IPS-18a (cell line): ENCODE measurements around the gene PCDHGA1.
A peak's percentile ranks its signal among the peaks of the same experiment; 100 is the strongest.

Experiments used
- H3K27ac ChIP-seq: one replicate; pipeline ENCODE4 v1.5.1; 2013; ENCODE audit warnings: low read length
- H3K27me3 ChIP-seq: one replicate; pipeline ENCODE4 v1.6.1; 2013; ENCODE audit warnings: mild to moderate bottlenecking, low read length; ENCODE audit not compliant: control insufficient read depth, insufficient read depth
- H3K36me3 ChIP-seq: one replicate; pipeline ENCODE4 v1.6.1; 2013; ENCODE audit warnings: low read depth, low read length; ENCODE audit not compliant: control insufficient read depth
- H3K4me1 ChIP-seq: one replicate; pipeline ENCODE4 v1.6.1; 2013; ENCODE audit warnings: low read depth, low read length; ENCODE audit not compliant: control insufficient read depth
- H3K4me3 ChIP-seq: one replicate; pipeline ENCODE4 v1.5.1; 2013; ENCODE audit warnings: low read length
- H3K9ac ChIP-seq: one replicate; pipeline ENCODE4 v1.6.1; 2013; ENCODE audit warnings: mild to moderate bottlenecking, low read length, moderate library complexity
- H3K9me3 ChIP-seq: one replicate; pipeline ENCODE4 v1.6.1; 2013; ENCODE audit warnings: low read depth, low read length; ENCODE audit not compliant: control insufficient read depth

The PCDHGA1 gene

GRCh38 chr5:141528291-141528984 is 198.1 kb downstream of the PCDHGA1 start:
- H3K4me3 ChIP-seq: no peak overlapping the region
- H3K27me3 ChIP-seq: no peaks in the 10 kb centered on the region
- peaks cover 16% of the 10 kb centered on the region for H3K4me1 ChIP-seq
- no peaks in the 10 kb centered on the region for H3K9me3 ChIP-seq
- peaks cover 55% of the 10 kb centered on the region for H3K36me3 ChIP-seq
- H3K9ac ChIP-seq: no peak overlapping the region
- no peak overlapping the region for H3K27ac ChIP-seq

GRCh38 chr5:141529002-141529401 is 198.7 kb downstream of the PCDHGA1 start:
- Histone ChIP-seq H3K4me3 (no peak overlapping the region), H3K4me1 (peaks cover 15% of the 10 kb centered on the region), H3K27me3 (no peaks in the 10 kb centered on the region), H3K9me3 (no peaks in the 10 kb centered on the region), H3K9ac (no peak overlapping the region), H3K27ac (no peak overlapping the region), H3K36me3 (peaks cover 56% of the 10 kb centered on the region)

- Histone ChIP-seq H3K9ac (no peak overlapping the region), H3K36me3 (peaks cover 59% of the 10 kb centered on the region), H3K27ac (no peak overlapping the region), H3K9me3 (no peaks in the 10 kb centered on the region), H3K27me3 (no peaks in the 10 kb centered on the region), H3K4me3 (no peak overlapping the region), H3K4me1 (peaks cover 10% of the 10 kb centered on the region)
Observed at GRCh38 chr5:141529873-141530272, 199.6 kb downstream of the PCDHGA1 start.

GRCh38 chr5:141532726-141533125 is 202.4 kb downstream of the PCDHGA1 start:
- Histone ChIP-seq H3K4me1 (no peaks in the 10 kb centered on the region), H3K36me3 (peaks cover 40% of the 10 kb centered on the region)

GRCh38 chr5:141533897-141534296 is 203.6 kb downstream of the PCDHGA1 start:
- no peaks in the 10 kb centered on the region for H3K27me3 ChIP-seq
- no peaks in the 10 kb centered on the region for H3K4me1 ChIP-seq
- H3K27ac ChIP-seq: no peak overlapping the region
- no peak overlapping the region for H3K9ac ChIP-seq
- no peaks in the 10 kb centered on the region for H3K9me3 ChIP-seq
- H3K36me3 ChIP-seq: peaks cover 28% of the 10 kb centered on the region
- no peak overlapping the region for H3K4me3 ChIP-seq

More at GRCh38 chr5:141532726-141533125, 202.4 kb downstream of the PCDHGA1 start:
- Histone ChIP-seq H3K9me3 (no peaks in the 10 kb centered on the region), H3K9ac (no peak overlapping the region), H3K4me3 (no peak overlapping the region), H3K27me3 (no peaks in the 10 kb centered on the region), H3K27ac (no peak overlapping the region)

GRCh38 chr5:141534492-141535213 is 204.3 kb downstream of the PCDHGA1 start:
- no peak overlapping the region for H3K9ac ChIP-seq
- no peak overlapping the region for H3K4me3 ChIP-seq
- no peak overlapping the region for H3K27ac ChIP-seq
- no peaks in the 10 kb centered on the region for H3K4me1 ChIP-seq
- no peaks in the 10 kb centered on the region for H3K9me3 ChIP-seq
- H3K27me3 ChIP-seq: no peaks in the 10 kb centered on the region
- peaks cover 23% of the 10 kb centered on the region for H3K36me3 ChIP-seq

- H3K36me3 ChIP-seq: peaks cover 3% of the 10 kb centered on the region
- H3K27me3 ChIP-seq: no peaks in the 10 kb centered on the region
- H3K9ac ChIP-seq: no peak overlapping the region
- no peak overlapping the region for H3K4me3 ChIP-seq
- H3K4me1 ChIP-seq: no peaks in the 10 kb centered on the region
- H3K27ac ChIP-seq: no peak overlapping the region
- peaks cover 6% of the 10 kb centered on the region for H3K9me3 ChIP-seq
Observed at GRCh38 chr5:141543053-141543452, 212.7 kb downstream of the PCDHGA1 start.

GRCh38 chr5:141547488-141547887 is 217.2 kb downstream of the PCDHGA1 start:
- H3K9me3 ChIP-seq: peaks cover 6% of the 10 kb centered on the region
- H3K27me3 ChIP-seq: no peaks in the 10 kb centered on the region
- H3K9ac ChIP-seq: no peak overlapping the region
- no peak overlapping the region for H3K27ac ChIP-seq
- no peak overlapping the region for H3K4me3 ChIP-seq
- no peaks in the 10 kb centered on the region for H3K4me1 ChIP-seq
- peaks cover 3% of the 10 kb centered on the region for H3K36me3 ChIP-seq

- Histone ChIP-seq H3K36me3 (peaks cover 3% of the 10 kb centered on the region), H3K4me3 (no peak overlapping the region), H3K4me1 (no peaks in the 10 kb centered on the region), H3K9me3 (peaks cover 6% of the 10 kb centered on the region), H3K27me3 (no peaks in the 10 kb centered on the region), H3K9ac (no peak overlapping the region), H3K27ac (no peak overlapping the region)
Observed at GRCh38 chr5:141547921-141548320, 217.6 kb downstream of the PCDHGA1 start.

GRCh38 chr5:141557681-141558136 is 227.4 kb downstream of the PCDHGA1 start:
- Histone ChIP-seq H3K4me1 (peaks cover 33% of the 10 kb centered on the region), H3K9me3 (no peaks in the 10 kb centered on the region), H3K27me3 (no peaks in the 10 kb centered on the region), H3K27ac (peak overlapping the region; percentile 90), H3K9ac (peak overlapping the region; percentile 74), H3K4me3 (peak overlapping the region; percentile 36), H3K36me3 (peaks cover 5% of the 10 kb centered on the region)

GRCh38 chr5:141558150-141558549 is 227.8 kb downstream of the PCDHGA1 start:
- H3K27me3 ChIP-seq: no peaks in the 10 kb centered on the region
- no peaks in the 10 kb centered on the region for H3K9me3 ChIP-seq
- H3K4me3 ChIP-seq: peak overlapping the region; percentile 1
- no peak overlapping the region for H3K27ac ChIP-seq
- H3K4me1 ChIP-seq: peaks cover 33% of the 10 kb centered on the region
- no peak overlapping the region for H3K9ac ChIP-seq
- peaks cover 9% of the 10 kb centered on the region for H3K36me3 ChIP-seq
